Mammary epithelial cell (primary cell): ENCODE measurements around the gene GARRE1.

Experiments used
- EZH2 ChIP-seq: IDR thresholded peaks from 2 replicates; pipeline ENCODE4 v1.6.1; 2012; ENCODE audit warnings: low read length, inconsistent platforms, borderline replicate concordance
- TF ChIP-seq, protein P1 (sequence below), 2 donors: IDR thresholded peaks in 1 of 2; conservative IDR thresholded peaks in 1 of 2; 2 replicates each; pipeline ENCODE4 v1.5.1; 2011 to 2012; ENCODE audit warnings: inconsistent platforms in 2 of 2, low read length in 2 of 2, mild to moderate bottlenecking in 2 of 2, control low read depth in 1 of 2, low read depth in 1 of 2; ENCODE audit not compliant: insufficient read depth in 1 of 2; ENCODE audit errors: extremely low read depth in 1 of 2

DNA sequence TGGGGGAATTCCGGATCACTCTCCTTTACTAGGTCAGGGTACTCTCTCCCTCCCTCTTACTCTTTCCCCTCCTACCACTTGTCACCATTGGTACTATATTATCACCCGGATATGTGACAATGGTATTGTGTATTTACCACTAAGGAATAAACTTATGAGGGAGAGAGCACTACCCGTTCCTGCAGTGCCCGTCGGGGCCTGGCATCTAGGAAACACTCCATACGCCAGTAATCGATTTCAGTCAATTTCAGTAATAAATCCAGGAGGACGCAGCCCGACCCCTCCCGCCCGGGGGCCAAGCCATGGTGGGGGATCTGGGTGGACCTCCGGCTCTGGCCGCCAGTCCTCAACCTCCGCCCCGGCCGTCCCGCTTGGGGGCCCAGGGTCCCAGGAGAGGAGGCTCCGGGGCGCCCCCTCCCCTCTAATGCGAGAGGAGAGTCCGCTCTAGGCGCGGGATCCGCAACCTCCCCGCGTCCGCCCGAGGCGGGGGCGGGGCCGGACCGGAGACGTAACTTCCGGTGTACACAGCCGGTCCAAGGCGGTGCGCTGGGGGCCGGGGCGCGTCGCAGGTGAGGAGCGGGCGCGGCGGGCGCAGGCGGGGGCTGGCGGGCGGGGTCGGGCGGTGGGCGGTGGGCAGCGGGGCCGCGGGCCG is at the start of gene GARRE1:
- TF ChIP-seq, protein P1, sequence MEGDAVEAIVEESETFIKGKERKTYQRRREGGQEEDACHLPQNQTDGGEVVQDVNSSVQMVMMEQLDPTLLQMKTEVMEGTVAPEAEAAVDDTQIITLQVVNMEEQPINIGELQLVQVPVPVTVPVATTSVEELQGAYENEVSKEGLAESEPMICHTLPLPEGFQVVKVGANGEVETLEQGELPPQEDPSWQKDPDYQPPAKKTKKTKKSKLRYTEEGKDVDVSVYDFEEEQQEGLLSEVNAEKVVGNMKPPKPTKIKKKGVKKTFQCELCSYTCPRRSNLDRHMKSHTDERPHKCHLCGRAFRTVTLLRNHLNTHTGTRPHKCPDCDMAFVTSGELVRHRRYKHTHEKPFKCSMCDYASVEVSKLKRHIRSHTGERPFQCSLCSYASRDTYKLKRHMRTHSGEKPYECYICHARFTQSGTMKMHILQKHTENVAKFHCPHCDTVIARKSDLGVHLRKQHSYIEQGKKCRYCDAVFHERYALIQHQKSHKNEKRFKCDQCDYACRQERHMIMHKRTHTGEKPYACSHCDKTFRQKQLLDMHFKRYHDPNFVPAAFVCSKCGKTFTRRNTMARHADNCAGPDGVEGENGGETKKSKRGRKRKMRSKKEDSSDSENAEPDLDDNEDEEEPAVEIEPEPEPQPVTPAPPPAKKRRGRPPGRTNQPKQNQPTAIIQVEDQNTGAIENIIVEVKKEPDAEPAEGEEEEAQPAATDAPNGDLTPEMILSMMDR (conservative IDR thresholded peaks at IDR 0.05 in 1 of 2, IDR thresholded peaks at IDR 0.05 in 1 of 2; ENCODE audit: extremely low read depth in 1 of 2, insufficient read depth in 1 of 2, low read depth in 1 of 2, low read length in 2 of 2) = no peak
- no peak for TF ChIP-seq EZH2
